ENCODE results near the gene CD24.

The CD24 gene

DNA sequence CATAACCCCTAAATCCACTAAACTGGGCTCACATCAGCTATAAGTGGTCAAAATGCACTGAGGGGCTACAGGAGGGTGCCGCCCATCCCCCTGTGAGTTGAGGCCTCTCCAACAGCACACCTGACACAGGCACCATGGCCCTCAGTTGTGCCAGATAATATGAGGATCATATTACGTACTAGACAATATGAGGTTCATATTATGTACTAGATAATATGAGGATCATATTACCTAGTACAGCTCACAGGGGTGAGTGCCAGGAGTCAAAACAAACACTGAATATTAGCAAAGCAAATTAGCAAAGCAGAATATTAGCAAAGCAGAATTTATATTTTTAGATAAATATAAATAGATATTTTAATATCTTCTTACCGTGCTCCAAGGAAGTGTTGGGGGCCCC, 35.3 kb downstream of the CD24 start:
- Histone ChIP-seq H4K20me1 (ENCODE audit: low read depth, low read length) (no peaks in the 10 kb centered on the region), H3K4me3 (ENCODE audit: insufficient read depth, low read length, poor library complexity, severe bottlenecking) (no peak overlapping the region), H3K4me2 (ENCODE audit: low read depth, low read length, poor library complexity, severe bottlenecking) (no peak overlapping the region), H3K9me2 (replicated peaks; ENCODE audit: insufficient read depth, low read length) (no peaks in the 10 kb centered on the region), H3F3A (ENCODE audit: insufficient read depth) (no peaks in the 10 kb centered on the region), H3K27me3 (ENCODE audit: low read length) (no peaks in the 10 kb centered on the region), H3K36me3 (ENCODE audit: low read length) (no peaks in the 10 kb centered on the region), H3K79me2 (ENCODE audit: insufficient read depth, low read length) (no peaks in the 10 kb centered on the region), H3K9ac (ENCODE audit: low read length) (no peak overlapping the region), H3K27ac (ENCODE audit: low read depth, low read length) (no peak overlapping the region), H2AFZ (ENCODE audit: low read depth, low read length, severe bottlenecking) (no peak overlapping the region), H3K9me3 (ENCODE audit: insufficient read depth, low read length) (no peaks in the 10 kb centered on the region)
- TF ChIP-seq EZH2phosphoT487 (conservative IDR thresholded peaks at IDR 0.05; ENCODE audit: low read length) = no peak
- TF ChIP-seq, protein P1, sequence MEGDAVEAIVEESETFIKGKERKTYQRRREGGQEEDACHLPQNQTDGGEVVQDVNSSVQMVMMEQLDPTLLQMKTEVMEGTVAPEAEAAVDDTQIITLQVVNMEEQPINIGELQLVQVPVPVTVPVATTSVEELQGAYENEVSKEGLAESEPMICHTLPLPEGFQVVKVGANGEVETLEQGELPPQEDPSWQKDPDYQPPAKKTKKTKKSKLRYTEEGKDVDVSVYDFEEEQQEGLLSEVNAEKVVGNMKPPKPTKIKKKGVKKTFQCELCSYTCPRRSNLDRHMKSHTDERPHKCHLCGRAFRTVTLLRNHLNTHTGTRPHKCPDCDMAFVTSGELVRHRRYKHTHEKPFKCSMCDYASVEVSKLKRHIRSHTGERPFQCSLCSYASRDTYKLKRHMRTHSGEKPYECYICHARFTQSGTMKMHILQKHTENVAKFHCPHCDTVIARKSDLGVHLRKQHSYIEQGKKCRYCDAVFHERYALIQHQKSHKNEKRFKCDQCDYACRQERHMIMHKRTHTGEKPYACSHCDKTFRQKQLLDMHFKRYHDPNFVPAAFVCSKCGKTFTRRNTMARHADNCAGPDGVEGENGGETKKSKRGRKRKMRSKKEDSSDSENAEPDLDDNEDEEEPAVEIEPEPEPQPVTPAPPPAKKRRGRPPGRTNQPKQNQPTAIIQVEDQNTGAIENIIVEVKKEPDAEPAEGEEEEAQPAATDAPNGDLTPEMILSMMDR (IDR thresholded peaks at IDR 0.05; ENCODE audit: insufficient read depth, low read length, poor library complexity, severe bottlenecking) = no peak

DNA sequence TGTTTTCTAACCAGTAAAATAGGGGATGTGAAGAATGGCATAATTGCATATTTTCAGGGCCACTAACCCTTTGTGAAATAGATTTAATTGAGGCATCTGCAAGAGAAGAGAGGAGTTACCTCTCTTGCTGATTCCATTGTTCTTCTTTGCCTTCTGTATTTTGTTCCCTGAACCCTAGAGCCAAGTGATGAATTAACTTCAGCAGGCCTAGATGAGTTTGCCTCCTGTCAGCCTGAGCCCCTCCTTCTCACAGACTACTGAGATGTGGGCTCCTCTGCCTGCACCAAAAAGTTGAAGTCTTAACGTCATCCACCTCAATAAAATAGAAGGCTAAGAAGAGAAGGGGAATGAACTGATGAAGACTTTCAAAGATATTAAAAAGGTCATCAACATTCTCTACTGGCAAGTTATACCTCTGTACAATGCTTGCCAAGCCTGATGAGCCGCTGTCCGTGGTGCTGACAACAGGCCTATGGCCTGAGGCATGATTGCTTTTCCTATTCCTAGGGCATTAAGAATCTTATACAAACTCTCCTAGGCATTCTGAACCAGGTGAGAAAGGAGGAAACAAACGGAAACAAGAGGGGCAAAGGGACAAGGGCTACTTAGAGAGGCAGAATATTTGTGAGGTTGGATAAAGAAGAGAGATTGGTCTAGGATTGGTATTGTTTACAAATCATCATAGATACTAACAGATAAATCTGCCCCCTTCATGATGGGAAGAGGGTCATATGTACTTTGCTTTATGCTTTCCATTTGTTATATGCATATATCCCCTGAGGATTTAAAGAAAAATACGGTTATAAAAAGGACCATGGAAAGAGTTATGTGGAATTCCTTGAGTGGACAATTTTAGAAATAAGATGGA, 46.8 kb downstream of the CD24 start:
- Histone ChIP-seq H3K4me3 (ENCODE audit: insufficient read depth, low read length, poor library complexity, severe bottlenecking) (no peak overlapping the region), H3F3A (ENCODE audit: insufficient read depth) (no peaks in the 10 kb centered on the region), H3K9me2 (replicated peaks; ENCODE audit: insufficient read depth, low read length) (no peaks in the 10 kb centered on the region), H3K79me2 (ENCODE audit: insufficient read depth, low read length) (no peaks in the 10 kb centered on the region), H3K27me3 (ENCODE audit: low read length) (no peaks in the 10 kb centered on the region), H3K27ac (ENCODE audit: low read depth, low read length) (no peak overlapping the region), H3K4me2 (ENCODE audit: low read depth, low read length, poor library complexity, severe bottlenecking) (no peak overlapping the region), H4K20me1 (ENCODE audit: low read depth, low read length) (no peaks in the 10 kb centered on the region), H3K36me3 (ENCODE audit: low read length) (no peaks in the 10 kb centered on the region), H3K9me3 (ENCODE audit: insufficient read depth, low read length) (no peaks in the 10 kb centered on the region), H2AFZ (ENCODE audit: low read depth, low read length, severe bottlenecking) (no peak overlapping the region), H3K9ac (ENCODE audit: low read length) (no peak overlapping the region)
- TF ChIP-seq EZH2phosphoT487 (conservative IDR thresholded peaks at IDR 0.05; ENCODE audit: low read length) = no peak
- TF ChIP-seq, protein P1 (IDR thresholded peaks at IDR 0.05; ENCODE audit: insufficient read depth, low read length, poor library complexity, severe bottlenecking) = no peak

DNA sequence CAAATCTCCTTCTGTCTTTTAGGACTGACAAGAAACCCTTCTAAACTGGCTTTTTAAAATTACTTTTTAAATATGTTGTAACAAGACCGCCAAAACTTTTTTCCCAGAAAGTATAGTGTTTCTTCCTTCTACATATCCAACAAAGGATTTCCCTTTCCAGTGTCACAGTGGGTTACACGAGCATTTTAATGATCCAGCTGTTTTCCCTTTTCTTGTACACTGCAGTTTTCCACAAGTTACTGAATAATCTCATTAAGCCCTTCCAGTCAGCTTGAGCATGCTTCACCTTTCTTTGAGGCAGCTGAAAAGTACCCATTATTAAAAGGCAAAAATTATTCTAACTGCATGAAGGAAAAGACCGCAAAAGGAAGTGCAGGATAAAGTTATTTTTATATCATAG, 48.6 kb downstream of the CD24 start:
- H3K4me2 ChIP-seq (ENCODE audit: low read depth, low read length, poor library complexity, severe bottlenecking) = no peak overlapping the region
- no peak overlapping the region for H3K4me3 ChIP-seq (ENCODE audit: insufficient read depth, low read length, poor library complexity, severe bottlenecking)
- no peak for TF ChIP-seq EZH2phosphoT487 (conservative IDR thresholded peaks at IDR 0.05; ENCODE audit: low read length)
- TF ChIP-seq, protein P1 (IDR thresholded peaks at IDR 0.05; ENCODE audit: insufficient read depth, low read length, poor library complexity, severe bottlenecking) = no peak
- H2AFZ ChIP-seq (ENCODE audit: low read depth, low read length, severe bottlenecking) = no peak overlapping the region
- H3K79me2 ChIP-seq (ENCODE audit: insufficient read depth, low read length) = no peaks in the 10 kb centered on the region
- H3K9me2 ChIP-seq (replicated peaks; ENCODE audit: insufficient read depth, low read length) = no peaks in the 10 kb centered on the region
- H3K9ac ChIP-seq (ENCODE audit: low read length) = no peak overlapping the region
- H3K27me3 ChIP-seq (ENCODE audit: low read length) = no peaks in the 10 kb centered on the region
- no peak overlapping the region for H3K27ac ChIP-seq (ENCODE audit: low read depth, low read length)
- no peaks in the 10 kb centered on the region for H3K9me3 ChIP-seq (ENCODE audit: insufficient read depth, low read length)
- no peaks in the 10 kb centered on the region for H3F3A ChIP-seq (ENCODE audit: insufficient read depth)
- no peaks in the 10 kb centered on the region for H3K36me3 ChIP-seq (ENCODE audit: low read length)
- no peaks in the 10 kb centered on the region for H4K20me1 ChIP-seq (ENCODE audit: low read depth, low read length)

All from SU-DHL-6 (cell line).